22Rv1 (cell line): ENCODE results near the gene UBR4.

Experiments used
- ZFX ChIP-seq: fragments of 450-650 bp; IDR thresholded peaks from 2 replicates; pipeline ENCODE4 v1.6.1; 2017; ENCODE audit warnings: antibody characterized with exemption, borderline replicate concordance
- TF ChIP-seq, protein P1 (sequence below): fragments of 450-650 bp; IDR thresholded peaks from 2 replicates; pipeline ENCODE4 v1.5.1; 2017; ENCODE audit warnings: mild to moderate bottlenecking

DNA sequence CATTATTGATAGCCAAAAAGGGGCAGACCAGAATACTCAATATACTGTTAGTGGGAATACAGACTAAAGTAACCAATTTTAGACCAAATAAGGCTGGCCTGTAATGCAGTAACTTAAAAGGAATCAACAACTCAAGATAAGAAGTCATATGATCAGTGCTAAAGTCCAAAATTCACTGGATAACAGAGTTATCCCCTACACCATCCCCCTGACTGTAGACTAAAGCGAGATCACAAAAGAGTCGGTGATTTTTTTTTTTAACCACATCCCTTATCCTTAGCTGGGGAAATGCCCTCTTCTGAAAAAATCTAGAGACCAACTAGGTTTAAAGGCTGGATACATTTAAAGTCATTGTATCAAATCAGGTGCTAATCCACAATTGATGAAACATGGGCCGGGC, 7.7 kb downstream of the UBR4 start:
- TF ChIP-seq, protein P1, sequence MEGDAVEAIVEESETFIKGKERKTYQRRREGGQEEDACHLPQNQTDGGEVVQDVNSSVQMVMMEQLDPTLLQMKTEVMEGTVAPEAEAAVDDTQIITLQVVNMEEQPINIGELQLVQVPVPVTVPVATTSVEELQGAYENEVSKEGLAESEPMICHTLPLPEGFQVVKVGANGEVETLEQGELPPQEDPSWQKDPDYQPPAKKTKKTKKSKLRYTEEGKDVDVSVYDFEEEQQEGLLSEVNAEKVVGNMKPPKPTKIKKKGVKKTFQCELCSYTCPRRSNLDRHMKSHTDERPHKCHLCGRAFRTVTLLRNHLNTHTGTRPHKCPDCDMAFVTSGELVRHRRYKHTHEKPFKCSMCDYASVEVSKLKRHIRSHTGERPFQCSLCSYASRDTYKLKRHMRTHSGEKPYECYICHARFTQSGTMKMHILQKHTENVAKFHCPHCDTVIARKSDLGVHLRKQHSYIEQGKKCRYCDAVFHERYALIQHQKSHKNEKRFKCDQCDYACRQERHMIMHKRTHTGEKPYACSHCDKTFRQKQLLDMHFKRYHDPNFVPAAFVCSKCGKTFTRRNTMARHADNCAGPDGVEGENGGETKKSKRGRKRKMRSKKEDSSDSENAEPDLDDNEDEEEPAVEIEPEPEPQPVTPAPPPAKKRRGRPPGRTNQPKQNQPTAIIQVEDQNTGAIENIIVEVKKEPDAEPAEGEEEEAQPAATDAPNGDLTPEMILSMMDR = no peak
- no peak for TF ChIP-seq ZFX
